PC-3 (cell line): ENCODE measurements around the gene ADCY9. TPM values are rescaled to one million over a fixed set of nuclear protein-coding genes. Genes with fewer than 3 reads are reported as not detected.
A peak's percentile ranks its signal among the peaks of the same experiment; 100 is the strongest.

Experiments used
- ATAC-seq: fragments of 200-7000 bp; cut with Tn5 transposase; 2 replicates; pipeline ENCODE4 v1.9.1; 2020; ENCODE audit warnings: mild to moderate bottlenecking, moderate library complexity
- BruUV-seq: library from RNA; stranded (reverse); fragments of 400-500 nt; replicated peaks from 2 replicates; lab custom pipeline; 2021; lab: Mats Ljungman, UMichigan
- CTCF ChIA-PET: fragments of 300-600 bp; sonication (Branson Sonifier 250); formaldehyde crosslinking; loops from one replicate; lab custom pipeline; 2022; ENCODE audit warnings: antibody characterized with exemption; lab: Charles Lee
- POLR2A ChIA-PET: fragments of 300-600 bp; sonication (Branson Sonifier 250); formaldehyde crosslinking; loops from one replicate; lab custom pipeline; 2022; ENCODE audit warnings: antibody characterized with exemption; ENCODE audit not compliant: unreplicated experiment; lab: Charles Lee
- DNase-seq: peaks from one replicate; pipeline ENCODE4 v3.0.0-alpha.2; 2015
- H2AFZ ChIP-seq: fragments of 300-600 bp; sonication (generic); 2 replicates; pipeline ENCODE4 v1.6.0; 2016; ENCODE audit warnings: antibody characterized with exemption, low read length
- H3F3A ChIP-seq: fragments of 300-600 bp; sonication (generic); one replicate; pipeline ENCODE4 v1.6.0; 2017; ENCODE audit warnings: antibody characterized with exemption, low read length, control low read depth, mild to moderate bottlenecking; ENCODE audit not compliant: unreplicated experiment
- H3K27ac ChIP-seq: fragments of 300-600 bp; sonication (generic); 2 replicates; pipeline ENCODE4 v1.5.1; 2016; ENCODE audit warnings: mild to moderate bottlenecking, low read length
- H3K27me3 ChIP-seq: fragments of 300-600 bp; sonication (generic); 2 replicates; pipeline ENCODE4 v1.6.1; 2016; ENCODE audit warnings: low read length, mixed read lengths
- H3K36me3 ChIP-seq: fragments of 300-600 bp; sonication (generic); 2 replicates; pipeline ENCODE4 v1.6.1; 2016; ENCODE audit warnings: low read depth, mixed run types, low read length, mixed read lengths
- H3K4me1 ChIP-seq: fragments of 300-600 bp; sonication (generic); 2 replicates; pipeline ENCODE4 v1.5.1; 2016; ENCODE audit warnings: low read length; ENCODE audit not compliant: insufficient read depth
- H3K4me2 ChIP-seq: fragments of 300-600 bp; sonication (generic); 2 replicates; pipeline ENCODE4 v1.6.0; 2016; ENCODE audit warnings: low read length
- H3K4me3 ChIP-seq: fragments of 300-600 bp; sonication (generic); 2 replicates; pipeline ENCODE4 v1.5.1; 2016; ENCODE audit warnings: mild to moderate bottlenecking, low read length, mixed read lengths
- H3K79me2 ChIP-seq: fragments of 300-600 bp; sonication (generic); 2 replicates; pipeline ENCODE4 v1.6.1; 2017; ENCODE audit warnings: low read length, mixed read lengths
- H3K9ac ChIP-seq: fragments of 300-600 bp; sonication (generic); 2 replicates; pipeline ENCODE4 v1.6.0; 2016; ENCODE audit warnings: mild to moderate bottlenecking, low read length
- H3K9me2 ChIP-seq: fragments of 300-600 bp; sonication (generic); replicated peaks from 2 replicates; pipeline ENCODE4 v1.6.1; 2016; ENCODE audit warnings: mixed run types, low read length, mixed read lengths
- H3K9me3 ChIP-seq: fragments of 300-600 bp; sonication (generic); 2 replicates; pipeline ENCODE4 v1.6.1; 2016; ENCODE audit warnings: low read length, mixed read lengths
- H4K20me1 ChIP-seq: fragments of 300-600 bp; sonication (generic); 2 replicates; pipeline ENCODE4 v1.6.1; 2016; ENCODE audit warnings: low read length, mixed read lengths
- CTCF ChIP-seq: fragments of 300-600 bp; sonication (generic); conservative IDR thresholded peaks from 2 replicates; pipeline ENCODE4 v1.5.1; 2017; ENCODE audit warnings: antibody characterized with exemption, low read depth, mild to moderate bottlenecking, low read length
- EZH2 ChIP-seq: fragments of 300-600 bp; sonication (generic); IDR thresholded peaks from one replicate; pipeline ENCODE4 v1.6.1; 2017; ENCODE audit warnings: antibody characterized with exemption, mild to moderate bottlenecking, low read length; ENCODE audit not compliant: unreplicated experiment
- EZH2phosphoT487 ChIP-seq: fragments of 300-600 bp; sonication (generic); IDR thresholded peaks from 2 replicates; pipeline ENCODE4 v1.6.1; 2018; ENCODE audit warnings: mild to moderate bottlenecking, antibody characterized with exemption, low read length, borderline replicate concordance
- intact Hi-C: fragments of 100-400 bp; cut with micrococcal nuclease; formaldehyde crosslinking; loops from 2 replicates; pipeline ENCODE4 v1.9.0; 2023
- total RNA-seq: library from RNA; depleted of rRNA; stranded (reverse); fragments of >200 nt; gene quantifications from 2 replicates; pipeline ENCODE4 v1.2.3, GENCODE V29; 2014

ADCY9 gene
- total RNA-seq, 1 experiment from 2014 or later, result 6.2 TPM

DNA sequence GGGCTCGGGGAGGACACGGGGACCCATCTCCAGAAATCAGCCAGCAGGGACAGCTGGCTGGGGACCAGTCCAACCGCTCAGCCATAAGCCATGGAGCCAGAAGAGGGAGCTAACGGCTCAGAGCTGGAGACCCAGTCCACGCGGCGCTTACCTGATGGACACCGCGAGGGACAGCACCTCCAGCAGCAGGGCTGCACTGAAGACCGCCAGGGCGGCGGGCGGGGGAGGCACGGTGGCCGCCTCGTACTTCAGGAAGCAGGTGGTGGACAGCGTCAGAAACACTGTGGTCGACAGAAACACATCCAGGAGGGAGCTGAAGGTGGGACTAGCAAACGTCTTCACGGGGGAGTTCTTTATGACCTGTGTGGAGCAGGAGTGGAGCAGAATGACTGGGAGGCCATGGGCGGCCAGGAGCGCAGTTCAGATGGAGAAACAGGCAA lies 133.1 kb downstream of the ADCY9 start:
- Histone ChIP-seq H3K9ac (no peak overlapping the region), H4K20me1 (no peaks in the 10 kb centered on the region), H3K9me2 (no peaks in the 10 kb centered on the region), H3F3A (no peaks in the 10 kb centered on the region), H3K9me3 (no peaks in the 10 kb centered on the region), H3K4me2 (peak overlapping the region; percentile 38), H3K4me1 (peaks cover 8% of the 10 kb centered on the region; the same call in 1 of the 2 replicates), H3K27me3 (no peaks in the 10 kb centered on the region), H2AFZ (peak overlapping the region; percentile 68), H3K4me3 (no peak overlapping the region), H3K27ac (no peak overlapping the region), H3K79me2 (no peaks in the 10 kb centered on the region), H3K36me3 (no peaks in the 10 kb centered on the region)
- ChIA-PET POLR2A (no interaction called here), CTCF (interaction anchor here (0.5 to 1.8 kb wide), 5 partner anchors 38 to 428 kb away, joined by 3 to 11 read pairs (median 5); no protein-coding TSS in a partner anchor)
- DNase-seq, result peak; percentile 75
- BruUV-seq, result no TSS peak
- ATAC-seq, result peak; percentile 96
- intact Hi-C loops, result loop anchor here (1.0 to 10.0 kb wide), 2 partner anchors 132 to 271 kb away; partner anchors contain the start of gene ADCY9
- TF ChIP-seq CTCF (peak; percentile 77), EZH2phosphoT487 (no peak), EZH2 (no peak)

- Histone ChIP-seq H3K4me3 (no peak overlapping the region), H3K9me2 (no peaks in the 10 kb centered on the region), H3K36me3 (no peaks in the 10 kb centered on the region), H3F3A (no peaks in the 10 kb centered on the region), H3K9ac (no peak overlapping the region), H3K79me2 (no peaks in the 10 kb centered on the region), H3K4me1 (peaks cover 8% of the 10 kb centered on the region; the same call in 1 of the 2 replicates), H3K9me3 (no peaks in the 10 kb centered on the region), H2AFZ (no peak overlapping the region), H4K20me1 (no peaks in the 10 kb centered on the region), H3K27ac (no peak overlapping the region), H3K4me2 (no peak overlapping the region), H3K27me3 (no peaks in the 10 kb centered on the region)
- intact Hi-C loops, result loop anchor here (10.0 kb wide), 1 partner anchor 133 kb away; the partner anchor contains the start of gene ADCY9
- DNase-seq (no peak), ATAC-seq (no peak)
- ChIA-PET POLR2A (no interaction called here), CTCF (interaction anchor here (0.6 to 1.8 kb wide), 2 partner anchors 129 to 272 kb away, joined by 3 to 11 read pairs; no protein-coding TSS in a partner anchor)
- TF ChIP-seq EZH2 (no peak), EZH2phosphoT487 (no peak), CTCF (no peak)
- no TSS peak for BruUV-seq
These were observed 134.0 kb downstream of the ADCY9 start for GRCh38 chr16:3982216-3982615.
